ENCODE data around the gene ADAMTSL3. TPM values are rescaled to one million over a fixed set of nuclear protein-coding genes. Genes with fewer than 3 reads are reported as not detected.

ADAMTSL3 gene
- total RNA-seq, 1 donor from 2014 or later, result 0.41 TPM

DNA sequence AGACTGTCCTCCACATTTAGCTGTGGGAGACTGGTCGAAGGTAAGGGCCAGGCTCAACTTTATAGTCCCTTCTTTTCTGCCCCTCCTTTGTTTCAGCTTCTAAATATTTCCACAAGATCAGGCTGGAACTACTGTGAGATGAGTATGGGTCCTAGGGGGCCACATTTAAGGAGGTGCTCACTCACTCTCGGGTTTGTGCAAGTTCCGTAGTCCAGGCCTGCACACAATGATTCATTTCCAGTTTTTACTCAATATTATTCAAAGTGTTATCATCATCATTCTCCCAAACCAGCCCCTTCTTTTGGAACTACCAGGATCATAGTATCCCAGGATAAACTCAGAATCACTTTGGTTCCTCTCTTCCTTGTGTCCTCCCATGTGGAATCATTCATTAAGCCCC is 289.1 kb downstream of the ADAMTSL3 start:
- Histone ChIP-seq H3K27ac (no peak overlapping the region), H3K9ac (no peak overlapping the region), H3K79me2 (ENCODE audit: low read depth) (no peaks in the 10 kb centered on the region), H3K27me3 (no peaks in the 10 kb centered on the region), H3K4me1 (no peaks in the 10 kb centered on the region), H3K36me3 (no peaks in the 10 kb centered on the region), H4K20me1 (ENCODE audit: low read depth) (no peaks in the 10 kb centered on the region), H3K4me3 (no peak overlapping the region), H3F3A (ENCODE audit: low read depth) (no peaks in the 10 kb centered on the region), H3K9me3 (ENCODE audit: low read depth) (no peaks in the 10 kb centered on the region), H3K4me2 (no peak overlapping the region), H2AFZ (replicated peaks) (no peak overlapping the region)
- no peaks in the 10 kb centered on the region for H3K4me1 Mint-ChIP-seq
- no peaks in the 10 kb centered on the region for H3K36me3 Mint-ChIP-seq
- TF ChIP-seq EZH2 (IDR thresholded peaks at IDR 0.05) (no peak), EZH2phosphoT487 (IDR thresholded peaks at IDR 0.05) (no peak)
- TF ChIP-seq, protein P1, sequence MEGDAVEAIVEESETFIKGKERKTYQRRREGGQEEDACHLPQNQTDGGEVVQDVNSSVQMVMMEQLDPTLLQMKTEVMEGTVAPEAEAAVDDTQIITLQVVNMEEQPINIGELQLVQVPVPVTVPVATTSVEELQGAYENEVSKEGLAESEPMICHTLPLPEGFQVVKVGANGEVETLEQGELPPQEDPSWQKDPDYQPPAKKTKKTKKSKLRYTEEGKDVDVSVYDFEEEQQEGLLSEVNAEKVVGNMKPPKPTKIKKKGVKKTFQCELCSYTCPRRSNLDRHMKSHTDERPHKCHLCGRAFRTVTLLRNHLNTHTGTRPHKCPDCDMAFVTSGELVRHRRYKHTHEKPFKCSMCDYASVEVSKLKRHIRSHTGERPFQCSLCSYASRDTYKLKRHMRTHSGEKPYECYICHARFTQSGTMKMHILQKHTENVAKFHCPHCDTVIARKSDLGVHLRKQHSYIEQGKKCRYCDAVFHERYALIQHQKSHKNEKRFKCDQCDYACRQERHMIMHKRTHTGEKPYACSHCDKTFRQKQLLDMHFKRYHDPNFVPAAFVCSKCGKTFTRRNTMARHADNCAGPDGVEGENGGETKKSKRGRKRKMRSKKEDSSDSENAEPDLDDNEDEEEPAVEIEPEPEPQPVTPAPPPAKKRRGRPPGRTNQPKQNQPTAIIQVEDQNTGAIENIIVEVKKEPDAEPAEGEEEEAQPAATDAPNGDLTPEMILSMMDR (IDR thresholded peaks at IDR 0.05), result no peak
- DNase-seq (ENCODE audit: low spot score), result no peak
- H3K9me3 Mint-ChIP-seq, result no peaks in the 10 kb centered on the region
- no peak overlapping the region for H3K27ac Mint-ChIP-seq
- H3K4me3 Mint-ChIP-seq, result no peak overlapping the region
- H3K27me3 Mint-ChIP-seq (ENCODE audit: insufficient read depth, low read depth), result no peaks in the 10 kb centered on the region

DNA sequence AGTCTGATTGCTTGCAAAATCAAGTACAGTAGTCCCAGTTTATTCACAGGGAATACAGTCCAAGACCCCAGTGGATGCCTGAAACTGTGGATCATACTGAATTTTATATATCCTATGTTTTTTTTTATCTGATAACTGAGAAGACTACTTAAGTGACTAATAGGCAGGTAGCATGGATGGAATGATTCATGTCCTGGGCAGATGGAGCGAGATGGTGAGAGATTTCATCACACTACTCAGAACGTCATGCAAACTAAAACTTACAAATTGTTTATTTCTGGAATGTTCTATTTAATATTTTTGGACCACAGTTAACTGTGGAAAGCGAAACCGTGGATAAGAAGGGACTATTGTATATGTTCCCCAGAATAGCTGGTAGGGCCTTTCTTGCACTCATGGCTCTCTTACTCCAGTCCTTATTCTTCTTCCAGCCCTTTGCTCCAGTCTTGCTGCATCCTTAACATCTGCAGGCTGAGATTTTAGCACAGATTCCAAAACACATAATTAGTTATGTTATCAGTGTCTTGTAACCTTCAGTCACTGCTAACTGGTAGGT is 290.0 kb downstream of the ADAMTSL3 start:
- Mint-ChIP-seq H3K27me3 (ENCODE audit: insufficient read depth, low read depth) (no peaks in the 10 kb centered on the region), H3K4me1 (no peaks in the 10 kb centered on the region), H3K4me3 (no peak overlapping the region), H3K9me3 (no peaks in the 10 kb centered on the region), H3K36me3 (no peaks in the 10 kb centered on the region), H3K27ac (no peak overlapping the region)
- no peak overlapping the region for H2AFZ ChIP-seq (replicated peaks)
- no peaks in the 10 kb centered on the region for H3K9me3 ChIP-seq (ENCODE audit: low read depth)
- H3K4me1 ChIP-seq, result no peaks in the 10 kb centered on the region
- no peak overlapping the region for H3K4me2 ChIP-seq
- no peak overlapping the region for H3K9ac ChIP-seq
- H3K79me2 ChIP-seq (ENCODE audit: low read depth), result no peaks in the 10 kb centered on the region
- H3K36me3 ChIP-seq, result no peaks in the 10 kb centered on the region
- H3K27ac ChIP-seq, result no peak overlapping the region
- H3F3A ChIP-seq (ENCODE audit: low read depth), result no peaks in the 10 kb centered on the region
- H3K27me3 ChIP-seq, result no peaks in the 10 kb centered on the region
- no peaks in the 10 kb centered on the region for H4K20me1 ChIP-seq (ENCODE audit: low read depth)
- no peak overlapping the region for H3K4me3 ChIP-seq
- DNase-seq (ENCODE audit: low spot score), result no peak
- TF ChIP-seq EZH2phosphoT487 (IDR thresholded peaks at IDR 0.05) (no peak), EZH2 (IDR thresholded peaks at IDR 0.05) (no peak)
- TF ChIP-seq, protein P1 (IDR thresholded peaks at IDR 0.05), result no peak

DNA sequence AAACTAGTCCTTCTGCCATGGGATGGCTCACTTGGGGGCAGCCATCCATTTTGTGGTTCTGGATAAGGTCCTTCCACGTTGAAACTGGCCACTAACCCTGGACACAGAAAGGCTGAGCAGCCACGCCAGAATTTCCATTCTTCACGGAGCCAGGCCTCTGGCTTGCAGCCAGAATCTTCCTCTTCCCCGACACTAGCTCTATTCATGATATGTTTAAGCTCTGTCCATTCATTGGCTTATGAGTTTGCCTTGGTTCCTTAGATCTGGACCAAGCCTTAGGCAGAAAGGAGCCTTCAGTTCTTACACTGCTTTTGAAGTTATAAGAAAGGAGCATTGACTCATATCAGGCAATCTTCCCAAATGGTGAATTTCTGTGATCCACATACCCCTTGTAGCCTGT is 293.2 kb downstream of the ADAMTSL3 start:
- Histone ChIP-seq H3K27ac (no peak overlapping the region), H2AFZ (replicated peaks) (no peak overlapping the region), H3K4me1 (no peaks in the 10 kb centered on the region), H3K4me3 (no peak overlapping the region), H3K27me3 (no peaks in the 10 kb centered on the region), H3K79me2 (ENCODE audit: low read depth) (no peaks in the 10 kb centered on the region), H3K9me3 (ENCODE audit: low read depth) (no peaks in the 10 kb centered on the region), H3F3A (ENCODE audit: low read depth) (no peaks in the 10 kb centered on the region), H3K36me3 (peaks cover 5% of the 10 kb centered on the region), H4K20me1 (ENCODE audit: low read depth) (no peaks in the 10 kb centered on the region), H3K4me2 (no peak overlapping the region), H3K9ac (no peak overlapping the region)
- no peak overlapping the region for H3K27ac Mint-ChIP-seq
- no peak for TF ChIP-seq EZH2phosphoT487 (IDR thresholded peaks at IDR 0.05)
- TF ChIP-seq EZH2 (IDR thresholded peaks at IDR 0.05), result no peak
- TF ChIP-seq, protein P1 (IDR thresholded peaks at IDR 0.05), result no peak
- no peak for DNase-seq (ENCODE audit: low spot score)
- H3K27me3 Mint-ChIP-seq (ENCODE audit: insufficient read depth, low read depth), result no peaks in the 10 kb centered on the region
- no peaks in the 10 kb centered on the region for H3K36me3 Mint-ChIP-seq
- no peaks in the 10 kb centered on the region for H3K9me3 Mint-ChIP-seq
- H3K4me1 Mint-ChIP-seq, result no peaks in the 10 kb centered on the region
- H3K4me3 Mint-ChIP-seq, result no peak overlapping the region
